ENCODE data around the gene LAGE3. TPM values are rescaled to one million over a fixed set of nuclear protein-coding genes. Genes with fewer than 3 reads are reported as not detected.

The LAGE3 gene
- total and polyA plus RNA-seq, 2 donors (not counting 3 experiments of a cell fraction or from before 2014, with no cell fraction given), result 14.3 to 31.9 TPM

GRCh38 chrX:154428176-154429171 lies 50.6 kb downstream of the LAGE3 start, which contains the start of gene ATP6AP1:
Gene ATP6AP1 (plus strand): TSS chrX:154428677. CDS start chrX:154428693, 16 bp downstream.
- peak; percentile 99 for FAIRE-seq
- TSS peak; percentile 71 for BruUV-seq (replicated peaks)
- dilution Hi-C loops (cut with MboI; ENCODE audit: extremely low pct_ligation_motif_present, low sequenced_read_pairs), result no loop called here

More at GRCh38 chrX:154428176-154429171, 50.6 kb downstream of the LAGE3 start, which contains the start of gene ATP6AP1:
- H2AFZ ChIP-seq (ENCODE audit: low read depth, low read length), result peak within 1 kb of the TSS; percentile 1
- peak; percentile 93 for DNase-seq (ENCODE audit: low read depth, low spot score)
- POLR2A ChIA-PET, result interaction anchor here (0.6 kb wide), 1 partner anchor 32 kb away, joined by 3 read pairs; no protein-coding TSS in a partner anchor
- peaks cover 2 to 16% of the 10 kb centered on the region in 2 experiments for H3K36me3 ChIP-seq (ENCODE audit: control insufficient read depth in 2 of 2, extremely low read depth in 1 of 2, insufficient read depth in 2 of 2, low read length in 2 of 2)
- no peaks in the 10 kb centered on the region for H3K27me3 ChIP-seq (ENCODE audit: control insufficient read depth in 2 of 2, insufficient read depth in 2 of 2, low read length in 2 of 2)
- peak within 1 kb of the TSS; percentile 44 to 78 (median 73) for H3K4me3 ChIP-seq (replicated peaks in 1 of 3; ENCODE audit: insufficient read depth in 1 of 3, low read depth in 1 of 3, low read length in 3 of 3)
- intact Hi-C loops (cut with micrococcal nuclease), result loop anchor here (1.0 to 5.0 kb wide), 2 partner anchors 19 to 89 kb away; partner anchors contain the start of genes DNASE1L1 and FAM3A
- H3K9me3 ChIP-seq (replicated peaks; ENCODE audit: control insufficient read depth, insufficient read depth, low read length), result no peaks in the 10 kb centered on the region
- H3K79me2 ChIP-seq (ENCODE audit: control insufficient read depth, insufficient read depth, low read length), result peaks cover 23% of the 10 kb centered on the region
- CTCF ChIA-PET, result interaction anchor here (1.3 kb wide), 1 partner anchor 17 kb away, joined by 3 read pairs; no protein-coding TSS in a partner anchor
- TF ChIP-seq JUN (IDR thresholded peaks at IDR 0.05; ENCODE audit: borderline replicate concordance, insufficient read depth, insufficient read length, low read depth) (no peak), POLR2AphosphoS5 (IDR thresholded peaks at IDR 0.05; ENCODE audit: insufficient read depth, low read depth, low read length) (peak; percentile 71), FOS (IDR thresholded peaks at IDR 0.05; ENCODE audit: borderline replicate concordance, insufficient read depth, low read length) (no peak), GATA2 (IDR thresholded peaks at IDR 0.05; ENCODE audit: insufficient read depth, insufficient read length, low read depth, low read length) (no peak), POLR2A (IDR thresholded peaks at IDR 0.05; ENCODE audit: low read depth, low read length) (peak; percentile 51), EZH2 (IDR thresholded peaks at IDR 0.05; ENCODE audit: borderline replicate concordance, low read depth, low read length, severe bottlenecking) (no peak)
- TF ChIP-seq, protein P1, sequence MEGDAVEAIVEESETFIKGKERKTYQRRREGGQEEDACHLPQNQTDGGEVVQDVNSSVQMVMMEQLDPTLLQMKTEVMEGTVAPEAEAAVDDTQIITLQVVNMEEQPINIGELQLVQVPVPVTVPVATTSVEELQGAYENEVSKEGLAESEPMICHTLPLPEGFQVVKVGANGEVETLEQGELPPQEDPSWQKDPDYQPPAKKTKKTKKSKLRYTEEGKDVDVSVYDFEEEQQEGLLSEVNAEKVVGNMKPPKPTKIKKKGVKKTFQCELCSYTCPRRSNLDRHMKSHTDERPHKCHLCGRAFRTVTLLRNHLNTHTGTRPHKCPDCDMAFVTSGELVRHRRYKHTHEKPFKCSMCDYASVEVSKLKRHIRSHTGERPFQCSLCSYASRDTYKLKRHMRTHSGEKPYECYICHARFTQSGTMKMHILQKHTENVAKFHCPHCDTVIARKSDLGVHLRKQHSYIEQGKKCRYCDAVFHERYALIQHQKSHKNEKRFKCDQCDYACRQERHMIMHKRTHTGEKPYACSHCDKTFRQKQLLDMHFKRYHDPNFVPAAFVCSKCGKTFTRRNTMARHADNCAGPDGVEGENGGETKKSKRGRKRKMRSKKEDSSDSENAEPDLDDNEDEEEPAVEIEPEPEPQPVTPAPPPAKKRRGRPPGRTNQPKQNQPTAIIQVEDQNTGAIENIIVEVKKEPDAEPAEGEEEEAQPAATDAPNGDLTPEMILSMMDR (IDR thresholded peaks at IDR 0.05; ENCODE audit: extremely low read depth in 1 of 2, insufficient read depth in 1 of 2, low read depth in 1 of 2, low read length in 2 of 2), result no peak
- no peaks in the 10 kb centered on the region for H3K9me1 ChIP-seq (replicated peaks; ENCODE audit: control insufficient read depth, extremely low read depth, insufficient read depth, low read length)
- H3K27ac ChIP-seq (ENCODE audit: insufficient read depth, low read depth, low read length), result peak within 1 kb of the TSS; percentile 43
- peaks cover 28% of the 10 kb centered on the region for H3K4me1 ChIP-seq (ENCODE audit: control insufficient read depth, extremely low read depth, insufficient read depth, low read length)
- no peaks in the 10 kb centered on the region for H4K20me1 ChIP-seq (replicated peaks; ENCODE audit: control insufficient read depth, extremely low read depth, insufficient read depth, low read length)
- H3K9ac ChIP-seq (replicated peaks; ENCODE audit: extremely low read depth, insufficient read depth, low read length), result peak within 1 kb of the TSS; percentile 48
- peak within 1 kb of the TSS; percentile 82 for H3K4me2 ChIP-seq (ENCODE audit: insufficient read depth, low read length)

Small RNAs within 50 kb of the gene (microRNA-seq; reads per million reads assigned to microRNA genes)
- not detected for gene MIR6858 (ENCODE audit: borderline number of aligned reads, borderline replicate concordance)

Small RNAs within 50 kb of the gene (small RNA-seq; reads per million reads assigned to genes)
- gene MIR6858 (ENCODE audit: insufficient read depth, insufficient read length, low read depth, low replicate concordance), result not detected
- not detected for gene RN7SL697P (ENCODE audit: insufficient read depth, insufficient read length, low read depth, low replicate concordance)

Other genes with a start within 250 kb of the LAGE3 start
- gene OPN1MW3, start 221.7 kb downstream of the LAGE3 start, total RNA-seq, result not detected in 2 replicates
- gene OPN1MW3, start 221.7 kb downstream of the LAGE3 start, polyA plus RNA-seq, result not detected in 2 replicates
- not detected in 2 replicates for gene TEX28, start 184.2 kb downstream of the LAGE3 start, total RNA-seq
- gene TEX28, start 184.2 kb downstream of the LAGE3 start, polyA plus RNA-seq, result not detected in 2 replicates
- not detected in 2 replicates for gene TKTL1, start 183.5 kb downstream of the LAGE3 start, total RNA-seq
- 0.03 TPM in 1 of 2 replicates, not detected in the other for gene TKTL1, start 183.5 kb downstream of the LAGE3 start, polyA plus RNA-seq
- gene FLNA, start 104.6 kb downstream of the LAGE3 start, total RNA-seq, result 1,474 and 1,671 TPM in 2 replicates
- 658 and 817 TPM in 2 replicates for gene FLNA, start 104.6 kb downstream of the LAGE3 start, polyA plus RNA-seq
- 71.5 and 76.8 TPM in 2 replicates for gene EMD, start 100.0 kb downstream of the LAGE3 start, total RNA-seq
- 47.0 and 50.6 TPM in 2 replicates for gene EMD, start 100.0 kb downstream of the LAGE3 start, polyA plus RNA-seq
- gene RPL10, start 80.9 kb downstream of the LAGE3 start, total RNA-seq, result 2,493 and 2,979 TPM in 2 replicates
- 6,375 and 7,586 TPM in 2 replicates for gene RPL10, start 80.9 kb downstream of the LAGE3 start, polyA plus RNA-seq
- 47.5 and 61.5 TPM in 2 replicates for gene DNASE1L1, start 70.0 kb downstream of the LAGE3 start, total RNA-seq
- 84.9 and 90.8 TPM in 2 replicates for gene DNASE1L1, start 70.0 kb downstream of the LAGE3 start, polyA plus RNA-seq
- gene TAFAZZIN, start 67.7 kb downstream of the LAGE3 start, total RNA-seq, result 43.4 and 46.6 TPM in 2 replicates
- gene TAFAZZIN, start 67.7 kb downstream of the LAGE3 start, polyA plus RNA-seq, result 33.8 and 37.2 TPM in 2 replicates
- 136 and 145 TPM in 2 replicates for gene ATP6AP1, start 50.6 kb downstream of the LAGE3 start, total RNA-seq
- gene ATP6AP1, start 50.6 kb downstream of the LAGE3 start, polyA plus RNA-seq, result 322 and 393 TPM in 2 replicates
- 128 and 131 TPM in 2 replicates for gene GDI1, start 42.1 kb downstream of the LAGE3 start, total RNA-seq
- 247 and 267 TPM in 2 replicates for gene GDI1, start 42.1 kb downstream of the LAGE3 start, polyA plus RNA-seq
- gene FAM50A, start 35.1 kb downstream of the LAGE3 start, total RNA-seq, result 111 and 123 TPM in 2 replicates
- gene FAM50A, start 35.1 kb downstream of the LAGE3 start, polyA plus RNA-seq, result 66.6 and 75.9 TPM in 2 replicates
- 58.3 and 58.6 TPM in 2 replicates for gene PLXNA3, start 21.0 kb downstream of the LAGE3 start, total RNA-seq
- gene PLXNA3, start 21.0 kb downstream of the LAGE3 start, polyA plus RNA-seq, result 56.8 and 63.2 TPM in 2 replicates
- 27.2 and 31.4 TPM in 2 replicates for gene UBL4A, start 7.3 kb upstream of the LAGE3 start, total RNA-seq
- gene UBL4A, start 7.3 kb upstream of the LAGE3 start, polyA plus RNA-seq, result 25.3 and 28.3 TPM in 2 replicates
- 19.7 and 22.6 TPM in 2 replicates for gene SLC10A3, start 11.3 kb upstream of the LAGE3 start, total RNA-seq
- 21.9 and 30.8 TPM in 2 replicates for gene SLC10A3, start 11.3 kb upstream of the LAGE3 start, polyA plus RNA-seq
- gene FAM3A, start 37.0 kb upstream of the LAGE3 start, total RNA-seq, result 25.6 and 42.9 TPM in 2 replicates
- 32.0 and 37.3 TPM in 2 replicates for gene FAM3A, start 37.0 kb upstream of the LAGE3 start, polyA plus RNA-seq
- gene G6PD, start 67.6 kb upstream of the LAGE3 start, total RNA-seq, result 159 and 161 TPM in 2 replicates
- 155 and 173 TPM in 2 replicates for gene G6PD, start 67.6 kb upstream of the LAGE3 start, polyA plus RNA-seq
- 40.3 and 41.2 TPM in 2 replicates for gene IKBKG, start 68.3 kb upstream of the LAGE3 start, total RNA-seq
- 47.8 and 52.1 TPM in 2 replicates for gene IKBKG, start 68.3 kb upstream of the LAGE3 start, polyA plus RNA-seq
- gene CTAG1A, start 105.9 kb upstream of the LAGE3 start, total RNA-seq, result not detected in 2 replicates
- gene CTAG1A, start 105.9 kb upstream of the LAGE3 start, polyA plus RNA-seq, result not detected in 2 replicates
- not detected in 2 replicates for gene CTAG1B, start 140.0 kb upstream of the LAGE3 start, total RNA-seq
- gene CTAG1B, start 140.0 kb upstream of the LAGE3 start, polyA plus RNA-seq, result not detected in 2 replicates
- not detected in 2 replicates for gene CTAG2, start 174.3 kb upstream of the LAGE3 start, total RNA-seq
- gene CTAG2, start 174.3 kb upstream of the LAGE3 start, polyA plus RNA-seq, result not detected in 2 replicates

All from endothelial cell of umbilical vein (primary cell).